ENCODE results near the gene CCDC51.

The CCDC51 gene

GRCh38 chr3:48434591-48435222 lies 5.2 kb downstream of the CCDC51 start:
- no peak for DNase-seq (ENCODE audit: low read depth)
- TF ChIP-seq CTCF (IDR thresholded peaks at IDR 0.05; ENCODE audit: control insufficient read depth, insufficient read depth, low read depth, low read length, missing control alignments): no peak
- no peak overlapping the region for H3K4me3 ChIP-seq (ENCODE audit: control insufficient read depth, low read depth, low read length)

DNA sequence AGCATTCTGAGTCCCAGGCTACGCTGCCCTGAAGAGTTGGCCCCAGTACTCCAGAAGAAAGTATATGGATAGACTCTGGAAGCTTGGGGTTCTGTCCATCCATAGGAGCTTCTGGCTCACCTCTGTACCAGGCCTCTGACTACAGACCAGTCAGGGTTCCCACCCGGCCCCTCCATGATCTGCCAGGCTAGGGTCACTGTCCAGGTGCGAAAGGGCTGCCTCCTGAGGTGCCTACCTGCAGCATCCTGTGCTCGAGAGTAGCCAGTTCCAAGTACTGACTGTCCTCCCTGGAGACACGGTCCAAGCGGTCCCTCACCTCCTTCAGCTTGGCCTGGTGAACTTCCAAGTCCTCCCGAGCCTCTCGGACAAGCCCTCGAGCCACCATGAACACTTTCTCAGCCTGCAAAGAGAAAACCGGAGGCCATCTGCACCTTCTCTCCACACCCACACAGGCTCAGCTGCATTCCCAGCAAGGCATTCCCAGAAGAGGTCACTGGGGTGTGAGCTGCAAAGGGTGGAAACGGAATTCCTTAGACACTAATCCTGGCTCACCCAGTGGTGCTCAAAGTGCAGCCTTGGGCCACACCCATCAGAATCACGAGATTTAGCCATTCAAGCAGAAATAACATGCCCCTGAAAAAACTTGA lies 6.3 kb downstream of the CCDC51 start:
- no peak for DNase-seq (ENCODE audit: low read depth)
- H3K4me3 ChIP-seq (ENCODE audit: control insufficient read depth, low read depth, low read length): no peak overlapping the region
- TF ChIP-seq CTCF (IDR thresholded peaks at IDR 0.05; ENCODE audit: control insufficient read depth, insufficient read depth, low read depth, low read length, missing control alignments): no peak

DNA sequence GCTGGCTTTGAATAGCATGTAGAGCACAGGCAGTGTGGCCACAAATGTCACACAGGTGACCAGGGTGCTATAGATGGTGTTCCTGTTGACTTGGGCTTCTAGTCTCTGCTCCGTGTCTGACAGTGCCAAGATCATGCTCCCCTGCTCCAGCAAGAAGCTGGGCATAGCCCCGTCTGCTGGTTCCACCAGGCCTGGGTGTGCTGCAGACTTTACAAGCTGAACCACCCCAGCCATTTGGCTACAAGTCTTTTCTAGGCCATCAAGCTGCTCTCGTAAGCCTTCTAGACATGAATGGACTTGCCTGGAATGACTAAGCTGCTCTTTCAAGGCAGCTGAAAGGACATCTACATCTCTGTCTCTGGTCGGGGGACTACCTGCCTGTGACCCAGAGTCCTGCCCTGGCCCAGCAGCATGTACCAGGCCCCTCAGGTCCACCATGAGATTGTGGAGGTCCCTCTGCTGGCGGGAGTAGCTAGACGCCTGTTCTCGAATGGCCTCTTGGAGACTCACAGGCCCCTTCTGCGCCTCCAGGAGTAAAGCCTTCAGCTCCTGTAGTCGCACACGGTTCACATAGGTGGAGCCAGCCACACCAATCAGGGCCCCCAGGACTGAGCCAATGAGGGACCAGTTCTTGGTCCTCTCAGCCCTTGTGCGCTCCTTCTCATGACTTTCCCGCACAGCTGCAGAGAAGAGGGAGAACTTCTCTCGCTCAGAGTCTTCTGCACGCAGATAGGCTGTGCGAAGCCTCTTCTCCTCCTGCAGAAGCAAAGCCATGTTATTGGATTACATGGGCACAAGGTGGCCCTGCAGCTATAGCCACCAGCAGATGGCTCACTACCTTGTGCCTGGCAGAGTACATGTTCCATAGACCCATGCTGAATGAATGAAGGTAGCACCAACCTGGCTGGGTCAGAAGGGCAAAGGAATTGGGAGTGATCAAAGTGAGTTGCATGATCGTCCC lies 7.2 kb downstream of the CCDC51 start:
- TF ChIP-seq CTCF (IDR thresholded peaks at IDR 0.05; ENCODE audit: control insufficient read depth, insufficient read depth, low read depth, low read length, missing control alignments): peak; percentile 11
- no peak for DNase-seq (ENCODE audit: low read depth)
- no peak overlapping the region for H3K4me3 ChIP-seq (ENCODE audit: control insufficient read depth, low read depth, low read length)

DNA sequence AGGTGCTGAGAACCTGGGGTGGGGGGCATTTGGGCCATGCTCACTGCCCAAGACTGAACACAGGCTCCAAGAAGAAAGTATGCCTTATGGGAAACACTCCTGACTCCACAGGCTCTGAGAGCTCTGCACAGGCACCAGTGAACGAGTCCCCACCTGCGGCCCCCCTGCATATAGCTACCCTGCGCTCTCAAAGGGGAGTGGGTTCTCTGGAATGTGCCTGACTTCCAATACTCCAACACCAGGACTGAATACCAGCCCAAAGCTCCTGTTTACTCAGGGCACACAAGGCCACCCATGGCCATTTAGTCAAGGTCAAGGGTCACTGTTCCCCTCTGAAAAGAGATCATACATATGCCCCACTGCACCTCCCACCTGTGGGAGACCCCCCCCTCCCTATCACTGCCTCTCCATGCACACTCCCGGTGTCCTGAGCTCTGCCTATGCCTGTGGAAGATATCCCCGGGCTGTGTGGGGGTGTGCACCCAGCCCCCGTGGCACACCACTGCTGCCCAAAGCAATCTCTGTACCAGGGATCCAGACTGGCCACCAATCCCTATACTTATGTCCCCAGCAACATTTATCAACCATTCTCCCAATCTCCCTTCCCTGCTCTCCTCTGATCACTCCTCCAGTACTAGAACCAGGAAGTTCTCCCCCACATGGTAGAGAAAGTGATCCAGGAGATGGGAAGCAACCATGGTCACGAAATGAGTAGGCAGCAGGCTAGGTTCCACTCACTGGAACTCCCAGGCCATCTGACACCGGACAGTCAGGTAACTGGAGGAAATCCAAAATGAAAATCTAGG lies 8.5 kb downstream of the CCDC51 start:
- TF ChIP-seq CTCF (IDR thresholded peaks at IDR 0.05; ENCODE audit: control insufficient read depth, insufficient read depth, low read depth, low read length, missing control alignments): no peak
- no peak overlapping the region for H3K4me3 ChIP-seq (ENCODE audit: control insufficient read depth, low read depth, low read length)
- no peak for DNase-seq (ENCODE audit: low read depth)

DNA sequence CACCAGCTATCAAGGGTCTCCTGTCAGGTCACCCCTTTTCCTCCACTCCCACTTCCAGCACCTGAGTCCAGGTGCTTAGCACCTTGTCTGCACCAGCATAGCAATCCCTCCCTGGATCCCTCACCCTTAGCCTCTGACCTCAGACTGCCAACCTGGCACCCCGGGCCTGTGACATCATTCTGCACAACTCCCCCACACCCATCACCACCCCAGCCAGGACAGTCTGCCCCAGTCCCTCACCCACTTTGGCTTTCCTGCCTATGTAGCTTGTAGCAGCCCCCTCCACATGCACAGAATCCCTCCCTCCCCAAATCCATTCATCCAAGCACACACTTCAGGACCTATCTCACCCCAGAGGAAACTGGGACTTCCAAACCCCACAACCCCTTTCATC lies 9.2 kb downstream of the CCDC51 start:
- no peak for TF ChIP-seq CTCF (IDR thresholded peaks at IDR 0.05; ENCODE audit: control insufficient read depth, insufficient read depth, low read depth, low read length, missing control alignments)
- DNase-seq (ENCODE audit: low read depth): no peak
- H3K4me3 ChIP-seq (ENCODE audit: control insufficient read depth, low read depth, low read length): no peak overlapping the region
